ENCODE data around the gene DDX17. TPM values are rescaled to one million over a fixed set of nuclear protein-coding genes. Genes with fewer than 3 reads are reported as not detected.

The DDX17 gene
- total and polyA plus RNA-seq, 2 of the 8 experiments (the other 6 are each of a cell fraction or from before 2014, with no cell fraction given): 437 to 441 TPM

GRCh38 chr22:38455530-38456271, 50.4 kb downstream of the DDX17 start (continued):
- no peak for TF ChIP-seq RXRA (IDR thresholded peaks at IDR 0.05; ENCODE audit: insufficient read depth, low read depth, low read length)
- TF ChIP-seq HDAC2 (IDR thresholded peaks at IDR 0.05; ENCODE audit: borderline replicate concordance in 1 of 2, low read depth in 2 of 2, low read length in 2 of 2): no peak
- TF ChIP-seq E2F6 (IDR thresholded peaks at IDR 0.05): 0 out of 2 replicates have a peak, but pooled peaks have one; percentile 18
- TF ChIP-seq, protein P1, sequence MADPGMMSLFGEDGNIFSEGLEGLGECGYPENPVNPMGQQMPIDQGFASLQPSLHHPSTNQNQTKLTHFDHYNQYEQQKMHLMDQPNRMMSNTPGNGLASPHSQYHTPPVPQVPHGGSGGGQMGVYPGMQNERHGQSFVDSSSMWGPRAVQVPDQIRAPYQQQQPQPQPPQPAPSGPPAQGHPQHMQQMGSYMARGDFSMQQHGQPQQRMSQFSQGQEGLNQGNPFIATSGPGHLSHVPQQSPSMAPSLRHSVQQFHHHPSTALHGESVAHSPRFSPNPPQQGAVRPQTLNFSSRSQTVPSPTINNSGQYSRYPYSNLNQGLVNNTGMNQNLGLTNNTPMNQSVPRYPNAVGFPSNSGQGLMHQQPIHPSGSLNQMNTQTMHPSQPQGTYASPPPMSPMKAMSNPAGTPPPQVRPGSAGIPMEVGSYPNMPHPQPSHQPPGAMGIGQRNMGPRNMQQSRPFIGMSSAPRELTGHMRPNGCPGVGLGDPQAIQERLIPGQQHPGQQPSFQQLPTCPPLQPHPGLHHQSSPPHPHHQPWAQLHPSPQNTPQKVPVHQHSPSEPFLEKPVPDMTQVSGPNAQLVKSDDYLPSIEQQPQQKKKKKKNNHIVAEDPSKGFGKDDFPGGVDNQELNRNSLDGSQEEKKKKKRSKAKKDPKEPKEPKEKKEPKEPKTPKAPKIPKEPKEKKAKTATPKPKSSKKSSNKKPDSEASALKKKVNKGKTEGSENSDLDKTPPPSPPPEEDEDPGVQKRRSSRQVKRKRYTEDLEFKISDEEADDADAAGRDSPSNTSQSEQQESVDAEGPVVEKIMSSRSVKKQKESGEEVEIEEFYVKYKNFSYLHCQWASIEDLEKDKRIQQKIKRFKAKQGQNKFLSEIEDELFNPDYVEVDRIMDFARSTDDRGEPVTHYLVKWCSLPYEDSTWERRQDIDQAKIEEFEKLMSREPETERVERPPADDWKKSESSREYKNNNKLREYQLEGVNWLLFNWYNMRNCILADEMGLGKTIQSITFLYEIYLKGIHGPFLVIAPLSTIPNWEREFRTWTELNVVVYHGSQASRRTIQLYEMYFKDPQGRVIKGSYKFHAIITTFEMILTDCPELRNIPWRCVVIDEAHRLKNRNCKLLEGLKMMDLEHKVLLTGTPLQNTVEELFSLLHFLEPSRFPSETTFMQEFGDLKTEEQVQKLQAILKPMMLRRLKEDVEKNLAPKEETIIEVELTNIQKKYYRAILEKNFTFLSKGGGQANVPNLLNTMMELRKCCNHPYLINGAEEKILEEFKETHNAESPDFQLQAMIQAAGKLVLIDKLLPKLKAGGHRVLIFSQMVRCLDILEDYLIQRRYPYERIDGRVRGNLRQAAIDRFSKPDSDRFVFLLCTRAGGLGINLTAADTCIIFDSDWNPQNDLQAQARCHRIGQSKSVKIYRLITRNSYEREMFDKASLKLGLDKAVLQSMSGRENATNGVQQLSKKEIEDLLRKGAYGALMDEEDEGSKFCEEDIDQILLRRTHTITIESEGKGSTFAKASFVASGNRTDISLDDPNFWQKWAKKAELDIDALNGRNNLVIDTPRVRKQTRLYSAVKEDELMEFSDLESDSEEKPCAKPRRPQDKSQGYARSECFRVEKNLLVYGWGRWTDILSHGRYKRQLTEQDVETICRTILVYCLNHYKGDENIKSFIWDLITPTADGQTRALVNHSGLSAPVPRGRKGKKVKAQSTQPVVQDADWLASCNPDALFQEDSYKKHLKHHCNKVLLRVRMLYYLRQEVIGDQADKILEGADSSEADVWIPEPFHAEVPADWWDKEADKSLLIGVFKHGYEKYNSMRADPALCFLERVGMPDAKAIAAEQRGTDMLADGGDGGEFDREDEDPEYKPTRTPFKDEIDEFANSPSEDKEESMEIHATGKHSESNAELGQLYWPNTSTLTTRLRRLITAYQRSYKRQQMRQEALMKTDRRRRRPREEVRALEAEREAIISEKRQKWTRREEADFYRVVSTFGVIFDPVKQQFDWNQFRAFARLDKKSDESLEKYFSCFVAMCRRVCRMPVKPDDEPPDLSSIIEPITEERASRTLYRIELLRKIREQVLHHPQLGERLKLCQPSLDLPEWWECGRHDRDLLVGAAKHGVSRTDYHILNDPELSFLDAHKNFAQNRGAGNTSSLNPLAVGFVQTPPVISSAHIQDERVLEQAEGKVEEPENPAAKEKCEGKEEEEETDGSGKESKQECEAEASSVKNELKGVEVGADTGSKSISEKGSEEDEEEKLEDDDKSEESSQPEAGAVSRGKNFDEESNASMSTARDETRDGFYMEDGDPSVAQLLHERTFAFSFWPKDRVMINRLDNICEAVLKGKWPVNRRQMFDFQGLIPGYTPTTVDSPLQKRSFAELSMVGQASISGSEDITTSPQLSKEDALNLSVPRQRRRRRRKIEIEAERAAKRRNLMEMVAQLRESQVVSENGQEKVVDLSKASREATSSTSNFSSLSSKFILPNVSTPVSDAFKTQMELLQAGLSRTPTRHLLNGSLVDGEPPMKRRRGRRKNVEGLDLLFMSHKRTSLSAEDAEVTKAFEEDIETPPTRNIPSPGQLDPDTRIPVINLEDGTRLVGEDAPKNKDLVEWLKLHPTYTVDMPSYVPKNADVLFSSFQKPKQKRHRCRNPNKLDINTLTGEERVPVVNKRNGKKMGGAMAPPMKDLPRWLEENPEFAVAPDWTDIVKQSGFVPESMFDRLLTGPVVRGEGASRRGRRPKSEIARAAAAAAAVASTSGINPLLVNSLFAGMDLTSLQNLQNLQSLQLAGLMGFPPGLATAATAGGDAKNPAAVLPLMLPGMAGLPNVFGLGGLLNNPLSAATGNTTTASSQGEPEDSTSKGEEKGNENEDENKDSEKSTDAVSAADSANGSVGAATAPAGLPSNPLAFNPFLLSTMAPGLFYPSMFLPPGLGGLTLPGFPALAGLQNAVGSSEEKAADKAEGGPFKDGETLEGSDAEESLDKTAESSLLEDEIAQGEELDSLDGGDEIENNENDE (IDR thresholded peaks at IDR 0.05; ENCODE audit: insufficient replicate concordance, low read length): no peak
- 0 out of 4 replicates have a peak, but pooled peaks of 1 of the 2 experiments have one; percentile 4 for TF ChIP-seq RAD21 (IDR thresholded peaks at IDR 0.05 in 1 of 2, conservative IDR thresholded peaks at IDR 0.05 in 1 of 2; ENCODE audit: low read depth in 2 of 2, low read length in 2 of 2)
- TF ChIP-seq JUN (IDR thresholded peaks at IDR 0.05; ENCODE audit: low read depth, low read length): no peak
- no peak for TF ChIP-seq TBP (IDR thresholded peaks at IDR 0.05; ENCODE audit: low read depth, low read length)
- peak; percentile 73 for TF ChIP-seq YY1 (IDR thresholded peaks at IDR 0.05; ENCODE audit: low read depth, low read length)
